HG02970 (cell line): ENCODE measurements around the gene ITIH1.
A peak's percentile ranks its signal among the peaks of the same experiment; 100 is the strongest.
"Not testable (repeated sequence)": the region's sequence is repeated elsewhere in the genome, so short reads cannot be mapped to it uniquely, and the experiment has no call there.

Experiments
- ATAC-seq: cut with Tn5 transposase; IDR thresholded peaks from one replicate; pipeline ENCODE4 v1.9.1; 2021; ENCODE audit warnings: mild to moderate bottlenecking, moderate library complexity, moderate number of reproducible peaks; ENCODE audit not compliant: unreplicated experiment, low FRiP score

ITIH1 gene

GRCh38 chr3:52777127-52777958 is at the start of gene ITIH1:
Gene ITIH1, plus strand, starts transcription at chr3:52777599. Its CDS starts 17 bp downstream, at chr3:52777616.
- no peak for ATAC-seq

- ATAC-seq, result not testable (repeated sequence)
These were observed 48.6 kb upstream of the ITIH1 start for GRCh38 chr3:52728753-52729152.

- ATAC-seq, result no peak
These were observed 46.7 kb upstream of the ITIH1 start for GRCh38 chr3:52730681-52731080.

GRCh38 chr3:52731590-52731989 is 45.8 kb upstream of the ITIH1 start:
- no peak for ATAC-seq

- no peak for ATAC-seq
These were observed 44.0 kb upstream of the ITIH1 start for GRCh38 chr3:52733256-52733891.

- ATAC-seq, result no peak
These were observed 37.7 kb upstream of the ITIH1 start for GRCh38 chr3:52739730-52740129.

GRCh38 chr3:52742418-52743041 is 34.9 kb upstream of the ITIH1 start:
- no peak for ATAC-seq

GRCh38 chr3:52743152-52743551 is 34.2 kb upstream of the ITIH1 start:
- no peak for ATAC-seq

GRCh38 chr3:52743721-52744120 is 33.7 kb upstream of the ITIH1 start:
- no peak for ATAC-seq

GRCh38 chr3:52752045-52752660 is 25.2 kb upstream of the ITIH1 start:
- no peak for ATAC-seq

GRCh38 chr3:52754373-52754772 is 23.0 kb upstream of the ITIH1 start:
- no peak for ATAC-seq

- ATAC-seq, result no peak
These were observed 21.3 kb upstream of the ITIH1 start for GRCh38 chr3:52756141-52756540.

- ATAC-seq, result no peak
These were observed 13.9 kb upstream of the ITIH1 start for GRCh38 chr3:52763466-52763865.

GRCh38 chr3:52769786-52770455 is 7.5 kb upstream of the ITIH1 start:
- ATAC-seq, result no peak

- peak; percentile 92 for ATAC-seq
These were observed 6.7 kb upstream of the ITIH1 start, which contains the start of gene NEK4 for GRCh38 chr3:52770496-52771333. Gene NEK4, minus strand, starts transcription at chr3:52770940. Its CDS starts 194 bp downstream, at chr3:52770746.

- no peak for ATAC-seq
These were observed 6.1 kb upstream of the ITIH1 start for GRCh38 chr3:52771334-52771681.

GRCh38 chr3:52771702-52772101 is 5.7 kb upstream of the ITIH1 start:
- ATAC-seq, result no peak

GRCh38 chr3:52773361-52774065 is 3.9 kb upstream of the ITIH1 start:
- no peak for ATAC-seq
